ENCODE results near the gene PAPSS2. TPM values are rescaled to one million over a fixed set of nuclear protein-coding genes. Genes with fewer than 3 reads are reported as not detected.

The PAPSS2 gene
- total RNA-seq, 1 experiment from 2014 or later, result 14.6 TPM

GRCh38 chr10:87664276-87664701, 4.6 kb downstream of the PAPSS2 start:
- intact Hi-C loops (cut with micrococcal nuclease), result loop anchor here (5.0 kb wide), 1 partner anchor 132 kb away; no protein-coding TSS in a partner anchor
- Histone ChIP-seq H3K36me3 (ENCODE audit: control insufficient read depth in 1 of 2, insufficient read depth in 2 of 2, low read length in 2 of 2) (no peaks in the 10 kb centered on the region), H3K27me3 (ENCODE audit: insufficient read depth, low read length) (no peaks in the 10 kb centered on the region), H3K27ac (ENCODE audit: low read depth, low read length) (no peak overlapping the region), H2AFZ (ENCODE audit: low read depth, low read length, poor library complexity, severe bottlenecking) (no peak overlapping the region), H3K9ac (ENCODE audit: low read length) (no peak overlapping the region), H3K9me2 (ENCODE audit: insufficient read depth) (no peaks in the 10 kb centered on the region), H3K79me2 (ENCODE audit: insufficient read depth, low read length) (no peaks in the 10 kb centered on the region), H3K4me3 (replicated peaks in 1 of 2; ENCODE audit: low read depth in 1 of 2, low read length in 2 of 2) (no peak overlapping the region), H4K20me1 (ENCODE audit: insufficient read depth) (no peaks in the 10 kb centered on the region), H3K4me1 (ENCODE audit: control insufficient read depth in 1 of 2, insufficient read depth in 2 of 2, low read length in 2 of 2) (peaks cover 4 to 17% of the 10 kb centered on the region in 2 experiments; a peak in 2 of 4 replicates), H3K4me2 (ENCODE audit: low read length) (no peak overlapping the region), H3K9me3 (ENCODE audit: control insufficient read depth in 1 of 2, insufficient read depth in 1 of 2, low read depth in 1 of 2, low read length in 2 of 2) (no peaks in the 10 kb centered on the region)
- RAD21 ChIA-PET (ENCODE audit: low non-redundant PET in 1 of 2, low total read pairs in 2 of 2, uncharacterized antibody in 2 of 2, unreplicated experiment in 2 of 2), result no interaction called here
- POLR2A ChIA-PET, result no interaction called here
- no peak for TF ChIP-seq CBX3 (IDR thresholded peaks at IDR 0.05; ENCODE audit: low read depth)
- no peak for TF ChIP-seq ATF3 (IDR thresholded peaks at IDR 0.05)
- TF ChIP-seq SRF (IDR thresholded peaks at IDR 0.05; ENCODE audit: low read depth), result no peak
- TF ChIP-seq, protein P1, sequence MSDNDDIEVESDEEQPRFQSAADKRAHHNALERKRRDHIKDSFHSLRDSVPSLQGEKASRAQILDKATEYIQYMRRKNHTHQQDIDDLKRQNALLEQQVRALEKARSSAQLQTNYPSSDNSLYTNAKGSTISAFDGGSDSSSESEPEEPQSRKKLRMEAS (IDR thresholded peaks at IDR 0.05), result no peak
- no peak for TF ChIP-seq SP1 (IDR thresholded peaks at IDR 0.05; ENCODE audit: low read depth)
- no peak for TF ChIP-seq ZNF274 (IDR thresholded peaks at IDR 0.05; ENCODE audit: low read depth, low read length)
- TF ChIP-seq TCF7L2 (IDR thresholded peaks at IDR 0.05; ENCODE audit: borderline replicate concordance, extremely low read depth, insufficient read depth, insufficient read length), result no peak
- TF ChIP-seq POLR2AphosphoS5 (IDR thresholded peaks at IDR 0.05; ENCODE audit: low read depth, low read length), result no peak
- TF ChIP-seq CTCF (IDR thresholded peaks at IDR 0.05 in 2 of 3, conservative IDR thresholded peaks at IDR 0.05 in 1 of 3; ENCODE audit: borderline replicate concordance in 1 of 3, insufficient read depth in 1 of 3, low read depth in 2 of 3, low read length in 2 of 3), result no peak
- no peak for ATAC-seq
- no TSS peak for BruUV-seq (replicated peaks)
- no peak for DNase-seq (ENCODE audit: low read depth, low spot score)
- CTCF ChIA-PET, result no interaction called here
